Activated CD8-positive, alpha-beta T cell treated with anti-CD3 and anti-CD28 coated beads for 36 hours (primary cell): ENCODE results near the gene ZNF682. TPM values are rescaled to one million over a fixed set of nuclear protein-coding genes. Genes with fewer than 3 reads are reported as not detected.
A peak's percentile ranks its signal among the peaks of the same experiment; 100 is the strongest.
"Not testable (repeated sequence)": the region's sequence is repeated elsewhere in the genome, so short reads cannot be mapped to it uniquely, and the experiment has no call there.

Source experiments
- ATAC-seq: fragments of 200-7000 bp; cut with Tn5 transposase; one replicate; pipeline ENCODE4 v1.10.0; 2021; ENCODE audit warnings: mild to moderate bottlenecking, moderate library complexity
- CTCF ChIA-PET: fragments of 350-600 bp; sonication (Branson Sonifier 250); formaldehyde crosslinking; loops from one replicate; lab custom pipeline; 2021; ENCODE audit warnings: antibody characterized with exemption; lab: Charles Lee
- POLR2A ChIA-PET: fragments of 350-600 bp; sonication (Branson Sonifier 250); formaldehyde crosslinking; loops from one replicate; lab custom pipeline; 2021; ENCODE audit warnings: antibody characterized with exemption; lab: Charles Lee
- DNase-seq: peaks from one replicate; pipeline ENCODE4 v3.0.0-alpha.2; 2020
- H3K27ac Mint-ChIP-seq: one replicate; pipeline ENCODE4 v1.8.0; 2021; ENCODE audit warnings: mild to moderate bottlenecking, mixed read lengths
- H3K27me3 Mint-ChIP-seq: one replicate; pipeline ENCODE4 v1.8.0; 2021; ENCODE audit warnings: mixed read lengths
- H3K36me3 Mint-ChIP-seq: one replicate; pipeline ENCODE4 v1.8.0; 2021; ENCODE audit warnings: low read depth, mixed read lengths
- H3K4me1 Mint-ChIP-seq: one replicate; pipeline ENCODE4 v1.8.0; 2021; ENCODE audit warnings: low read depth, mixed read lengths
- H3K4me3 Mint-ChIP-seq: one replicate; pipeline ENCODE4 v1.8.0; 2021; ENCODE audit warnings: mild to moderate bottlenecking, moderate library complexity, mixed read lengths
- H3K9me3 Mint-ChIP-seq: one replicate; pipeline ENCODE4 v1.8.0; 2021; ENCODE audit warnings: mixed read lengths
- CTCF ChIP-seq: fragments of 200-600 bp; IDR thresholded peaks from one replicate; pipeline ENCODE4 v1.8.0; 2022; ENCODE audit warnings: antibody characterized with exemption, mild to moderate bottlenecking
- intact Hi-C: fragments of 100-400 bp; cut with micrococcal nuclease; formaldehyde crosslinking; loops from one replicate; pipeline ENCODE4 v1.10.0; 2022
- total RNA-seq, 2 experiments: library from RNA; stranded (reverse); gene quantifications; one replicate each; pipeline ENCODE4 v1.2.3, GENCODE V29; 2021

The ZNF682 gene
- total RNA-seq, result 10 to 100 TPM in 1 of 2 experiments, 1 to 10 TPM in 1; 8.9 to 12.2 TPM

- Mint-ChIP-seq H3K9me3 (no peaks in the 10 kb centered on the region), H3K27me3 (no peaks in the 10 kb centered on the region), H3K4me1 (peaks cover 15% of the 10 kb centered on the region), H3K4me3 (peak within 1 kb of the TSS; percentile 94), H3K36me3 (peaks cover 2% of the 10 kb centered on the region), H3K27ac (peak within 1 kb of the TSS; percentile 98)
- TF ChIP-seq CTCF, result no peak
- intact Hi-C loops, result no loop called here
- CTCF ChIA-PET, result interaction anchor here (1.0 to 1.4 kb wide), 3 partner anchors 13 to 128 kb away, joined by 3 to 5 read pairs (median 4); partner anchors contain the start of gene ZNF486
- DNase-seq, result peak; percentile 99
- POLR2A ChIA-PET, result interaction anchor here (0.5 to 1.9 kb wide), 6 partner anchors 13 to 622 kb away, joined by 3 to 12 read pairs (median 4); partner anchors contain the start of genes ZNF486, ZNF626 and ZNF737
- ATAC-seq, result peak; percentile 100
These were observed at the start of gene ZNF682 for GRCh38 chr19:20039203-20039723. TSS of gene ZNF682 (minus strand) at chr19:20039505. CDS start at chr19:20039345, 160 bp downstream.

- H3K4me3 Mint-ChIP-seq, CTCF ChIA-PET, H3K4me1 Mint-ChIP-seq, H3K27ac Mint-ChIP-seq, POLR2A ChIA-PET, H3K9me3 Mint-ChIP-seq, ATAC-seq, intact Hi-C loops, H3K27me3 Mint-ChIP-seq, DNase-seq: not testable (repeated sequence)
- H3K36me3 Mint-ChIP-seq, result peaks cover 61% of the 10 kb centered on the region
These were observed 43.6 kb upstream of the ZNF682 start for GRCh38 chr19:20082876-20083275.

- H3K36me3 Mint-ChIP-seq, result peaks cover 56% of the 10 kb centered on the region
- H3K9me3 Mint-ChIP-seq, H3K4me3 Mint-ChIP-seq, CTCF ChIA-PET, H3K27me3 Mint-ChIP-seq, ATAC-seq, POLR2A ChIA-PET, intact Hi-C loops, H3K4me1 Mint-ChIP-seq, DNase-seq, H3K27ac Mint-ChIP-seq: not testable (repeated sequence)
These were observed 43.0 kb upstream of the ZNF682 start for GRCh38 chr19:20082232-20082833.

GRCh38 chr19:20080656-20081055 lies 41.4 kb upstream of the ZNF682 start:
- ChIA-PET CTCF (no interaction called here), POLR2A (interaction anchor here (0.6 to 0.7 kb wide), 2 partner anchors 27 to 82 kb away, joined by 3 read pairs; no protein-coding TSS in a partner anchor)
- H3K27ac Mint-ChIP-seq, result no peak overlapping the region
- H3K36me3 Mint-ChIP-seq, result peaks cover 49% of the 10 kb centered on the region
- TF ChIP-seq CTCF, result no peak
- no peaks in the 10 kb centered on the region for H3K27me3 Mint-ChIP-seq
- peaks cover 10% of the 10 kb centered on the region for H3K4me1 Mint-ChIP-seq
- no peak overlapping the region for H3K4me3 Mint-ChIP-seq
- H3K9me3 Mint-ChIP-seq, result no peaks in the 10 kb centered on the region
- intact Hi-C loops, result no loop called here
- ATAC-seq (no peak), DNase-seq (no peak)

GRCh38 chr19:20079476-20079875 lies 40.2 kb upstream of the ZNF682 start:
- no peak for DNase-seq
- Mint-ChIP-seq H3K27ac (no peak overlapping the region), H3K27me3 (no peaks in the 10 kb centered on the region), H3K4me1 (peaks cover 10% of the 10 kb centered on the region), H3K9me3 (no peaks in the 10 kb centered on the region), H3K36me3 (peaks cover 46% of the 10 kb centered on the region), H3K4me3 (peak overlapping the region; percentile 95)
- intact Hi-C loops, result no loop called here
- no peak for ATAC-seq
- POLR2A ChIA-PET, result interaction anchor here (0.9 kb wide), 1 partner anchor 28 kb away, joined by 3 read pairs; no protein-coding TSS in a partner anchor
- no peak for TF ChIP-seq CTCF
- CTCF ChIA-PET, result no interaction called here

GRCh38 chr19:20078581-20079031 lies 39.3 kb upstream of the ZNF682 start:
- intact Hi-C loops, result no loop called here
- ATAC-seq (no peak), DNase-seq (peak; percentile 54)
- peak overlapping the region; percentile 95 for H3K4me3 Mint-ChIP-seq
- POLR2A ChIA-PET, result interaction anchor here (0.6 to 1.3 kb wide), 4 partner anchors 27 to 681 kb away, joined by 3 to 4 read pairs (median 3); no protein-coding TSS in a partner anchor
- H3K27ac Mint-ChIP-seq, result peak overlapping the region; percentile 82
- H3K36me3 Mint-ChIP-seq, result peaks cover 42% of the 10 kb centered on the region
- H3K4me1 Mint-ChIP-seq, result peaks cover 10% of the 10 kb centered on the region
- no peaks in the 10 kb centered on the region for H3K27me3 Mint-ChIP-seq
- H3K9me3 Mint-ChIP-seq, result no peaks in the 10 kb centered on the region
- no peak for TF ChIP-seq CTCF
- CTCF ChIA-PET, result no interaction called here
